Measurements from ENCODE around the gene TAP1. TPM values are rescaled to one million over a fixed set of nuclear protein-coding genes. Genes with fewer than 3 reads are reported as not detected.

The TAP1 gene
- total and polyA plus RNA-seq, 2 of the 8 experiments (the other 6 are each of a cell fraction or from before 2014, with no cell fraction given), result 16.8 to 22.0 TPM

DNA sequence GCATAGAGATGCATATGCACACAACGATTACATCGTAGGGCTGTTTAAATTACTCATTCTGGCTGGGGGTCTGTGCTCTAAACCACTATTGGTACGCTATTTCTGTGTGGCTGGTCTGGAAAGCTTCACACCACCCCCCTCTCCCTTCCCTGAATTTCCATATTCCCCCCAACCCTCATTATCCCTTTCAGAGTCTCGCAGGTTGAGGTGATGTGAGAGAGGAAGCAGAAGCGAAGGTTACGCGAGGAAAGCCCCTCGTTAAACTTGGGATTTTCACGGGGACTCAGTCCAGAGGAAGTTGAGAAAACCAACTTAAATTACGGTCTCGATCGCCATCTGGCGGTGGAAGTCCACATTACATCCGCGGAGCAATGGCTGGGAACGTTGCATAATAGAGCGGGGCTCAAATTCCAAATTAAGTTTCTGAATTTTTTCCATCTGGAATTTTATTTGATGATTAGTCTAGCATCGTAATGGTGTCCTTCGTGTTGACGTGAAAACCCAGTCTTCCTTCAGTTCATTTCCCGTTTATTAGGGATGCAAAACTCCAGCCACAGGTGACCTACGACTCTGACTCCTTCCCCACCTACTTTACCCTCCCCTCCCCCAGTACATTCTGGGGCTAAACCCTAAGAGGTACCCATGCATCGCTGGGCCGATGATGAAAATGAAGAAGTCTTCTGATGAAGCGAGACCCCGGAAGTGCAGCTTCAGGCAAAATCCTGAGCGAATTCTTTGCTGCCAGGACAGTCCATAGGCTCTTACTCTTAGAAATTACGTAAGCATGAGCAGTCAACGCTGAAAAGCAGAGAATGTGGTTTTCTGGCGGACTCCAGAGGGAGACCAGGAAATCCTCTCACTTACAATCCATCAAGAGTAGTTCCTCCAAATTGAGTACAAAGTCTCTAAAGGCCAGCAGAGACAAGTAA lies 56.4 kb downstream of the TAP1 start (continued):
- no peak for TF ChIP-seq NANOG (IDR thresholded peaks at IDR 0.05; ENCODE audit: insufficient read depth, low read depth, low read length, poor library complexity, severe bottlenecking)
- TF ChIP-seq POU5F1 (IDR thresholded peaks at IDR 0.05; ENCODE audit: low read depth, low read length), result no peak
- no peak for TF ChIP-seq TEAD4 (IDR thresholded peaks at IDR 0.05; ENCODE audit: low read depth, low read length)
- no peak for TF ChIP-seq TCF12 (IDR thresholded peaks at IDR 0.05; ENCODE audit: low read depth, low read length)

Small RNAs within 50 kb of the gene (small RNA-seq; reads per million reads assigned to genes)
- gene HLA-Z (ENCODE audit: insufficient read depth), result not detected

Other genes with a start within 250 kb of the TAP1 start
- gene HLA-DQA1, start 216.3 kb downstream of the TAP1 start, total RNA-seq (2021; fragmentation: NEBNext Ultra II Directional; extraction: Animal tissue kit (Norgen Biotek cat#: 25700)), result not detected in 2 replicates
- 0.12 TPM in 1 of 2 replicates, not detected in the other for gene HLA-DQA1, start 216.3 kb downstream of the TAP1 start, polyA plus RNA-seq (2011; rRNA removed)
- 1.2 and 1.4 TPM in 2 replicates for gene HLA-DQB1, start 187.0 kb downstream of the TAP1 start, total RNA-seq (2021; fragmentation: NEBNext Ultra II Directional; extraction: Animal tissue kit (Norgen Biotek cat#: 25700))
- 5.2 and 5.5 TPM in 2 replicates for gene HLA-DQB1, start 187.0 kb downstream of the TAP1 start, polyA plus RNA-seq (2011; rRNA removed)
- gene HLA-DQA2, start 112.3 kb downstream of the TAP1 start, total RNA-seq (2021; fragmentation: NEBNext Ultra II Directional; extraction: Animal tissue kit (Norgen Biotek cat#: 25700)), result not detected in 2 replicates
- not detected in 2 replicates for gene HLA-DQA2, start 112.3 kb downstream of the TAP1 start, polyA plus RNA-seq (2011; rRNA removed)
- not detected in 2 replicates for gene HLA-DQB2, start 90.2 kb downstream of the TAP1 start, total RNA-seq (2021; fragmentation: NEBNext Ultra II Directional; extraction: Animal tissue kit (Norgen Biotek cat#: 25700))
- not detected in 2 replicates for gene HLA-DQB2, start 90.2 kb downstream of the TAP1 start, polyA plus RNA-seq (2011; rRNA removed)
- gene HLA-DOB, start 36.7 kb downstream of the TAP1 start, total RNA-seq (2021; fragmentation: NEBNext Ultra II Directional; extraction: Animal tissue kit (Norgen Biotek cat#: 25700)), result 0.27 TPM in 1 of 2 replicates, not detected in the other
- gene HLA-DOB, start 36.7 kb downstream of the TAP1 start, polyA plus RNA-seq (2011; rRNA removed), result 0.19 and 0.35 TPM in 2 replicates
- gene TAP2, start 15.0 kb downstream of the TAP1 start, total RNA-seq (2021; fragmentation: NEBNext Ultra II Directional; extraction: Animal tissue kit (Norgen Biotek cat#: 25700)), result 24.3 and 27.2 TPM in 2 replicates
- gene TAP2, start 15.0 kb downstream of the TAP1 start, polyA plus RNA-seq (2011; rRNA removed), result 11.3 and 19.9 TPM in 2 replicates
- 18.4 and 22.0 TPM in 2 replicates for gene PSMB8, start 9.7 kb downstream of the TAP1 start, total RNA-seq (2021; fragmentation: NEBNext Ultra II Directional; extraction: Animal tissue kit (Norgen Biotek cat#: 25700))
- gene PSMB8, start 9.7 kb downstream of the TAP1 start, polyA plus RNA-seq (2011; rRNA removed), result 26.9 and 43.0 TPM in 2 replicates
- 2.9 and 4.5 TPM in 2 replicates for gene PSMB9, start 488 bp upstream of the TAP1 start, total RNA-seq (2021; fragmentation: NEBNext Ultra II Directional; extraction: Animal tissue kit (Norgen Biotek cat#: 25700))
- gene PSMB9, start 488 bp upstream of the TAP1 start, polyA plus RNA-seq (2011; rRNA removed), result 12.5 and 22.8 TPM in 2 replicates
- gene HLA-DMB, start 87.3 kb upstream of the TAP1 start, total RNA-seq (2021; fragmentation: NEBNext Ultra II Directional; extraction: Animal tissue kit (Norgen Biotek cat#: 25700)), result 1.3 and 2.7 TPM in 2 replicates
- 3.2 and 4.7 TPM in 2 replicates for gene HLA-DMB, start 87.3 kb upstream of the TAP1 start, polyA plus RNA-seq (2011; rRNA removed)
- 13.3 and 15.1 TPM in 2 replicates for gene HLA-DMA, start 99.4 kb upstream of the TAP1 start, total RNA-seq (2021; fragmentation: NEBNext Ultra II Directional; extraction: Animal tissue kit (Norgen Biotek cat#: 25700))
- 18.0 and 23.1 TPM in 2 replicates for gene HLA-DMA, start 99.4 kb upstream of the TAP1 start, polyA plus RNA-seq (2011; rRNA removed)
- gene BRD2, start 114.9 kb upstream of the TAP1 start, total RNA-seq (2021; fragmentation: NEBNext Ultra II Directional; extraction: Animal tissue kit (Norgen Biotek cat#: 25700)), result 179 and 185 TPM in 2 replicates
- gene BRD2, start 114.9 kb upstream of the TAP1 start, polyA plus RNA-seq (2011; rRNA removed), result 101 and 132 TPM in 2 replicates
- 23.7 TPM in 2 replicates for gene HLA-DOA, start 155.9 kb upstream of the TAP1 start, total RNA-seq (2021; fragmentation: NEBNext Ultra II Directional; extraction: Animal tissue kit (Norgen Biotek cat#: 25700))
- gene HLA-DOA, start 155.9 kb upstream of the TAP1 start, polyA plus RNA-seq (2011; rRNA removed), result 89.0 and 120 TPM in 2 replicates
- 6.2 and 6.8 TPM in 2 replicates for gene HLA-DPA1, start 219.9 kb upstream of the TAP1 start, total RNA-seq (2021; fragmentation: NEBNext Ultra II Directional; extraction: Animal tissue kit (Norgen Biotek cat#: 25700))
- 8.4 and 13.1 TPM in 2 replicates for gene HLA-DPA1, start 219.9 kb upstream of the TAP1 start, polyA plus RNA-seq (2011; rRNA removed)
- gene HLA-DPB1, start 222.3 kb upstream of the TAP1 start, total RNA-seq (2021; fragmentation: NEBNext Ultra II Directional; extraction: Animal tissue kit (Norgen Biotek cat#: 25700)), result 32.3 and 37.8 TPM in 2 replicates
- 58.8 and 62.8 TPM in 2 replicates for gene HLA-DPB1, start 222.3 kb upstream of the TAP1 start, polyA plus RNA-seq (2011; rRNA removed)

Measured in H1 (cell line).